T-helper 2 cell (primary cell): ENCODE results near the gene SERPINA4.
A peak's percentile ranks its signal among the peaks of the same experiment; 100 is the strongest.

ENCODE experiments used
- DNase-seq, 5 experiments: peaks; one replicate each; pipeline versions ENCODE4 v3.0.0 to v3.0.0-alpha.2; 2012 to 2022

SERPINA4 gene

GRCh38 chr14:94543449-94544124 is 17.7 kb upstream of the SERPINA4 start:
- no peak for DNase-seq

DNA sequence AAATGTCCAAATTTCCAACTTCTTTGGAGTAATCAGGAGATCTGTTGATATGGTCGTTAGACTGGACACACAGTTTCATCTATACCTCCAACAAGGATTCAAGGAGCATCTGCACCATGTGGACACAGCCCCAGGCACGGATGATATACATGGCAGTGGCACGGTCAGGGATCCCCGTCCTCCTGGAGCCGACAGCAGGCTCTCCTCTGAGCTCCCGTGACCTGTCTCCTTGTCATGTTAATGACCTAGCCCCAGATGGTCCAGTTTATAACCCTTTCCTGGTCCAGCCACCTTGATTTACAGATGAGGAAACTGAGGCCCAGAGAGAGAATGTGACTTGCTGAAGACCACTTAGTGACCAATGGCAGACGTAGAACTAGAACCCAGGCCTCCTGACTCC is 16.5 kb upstream of the SERPINA4 start:
- DNase-seq = no peak

DNA sequence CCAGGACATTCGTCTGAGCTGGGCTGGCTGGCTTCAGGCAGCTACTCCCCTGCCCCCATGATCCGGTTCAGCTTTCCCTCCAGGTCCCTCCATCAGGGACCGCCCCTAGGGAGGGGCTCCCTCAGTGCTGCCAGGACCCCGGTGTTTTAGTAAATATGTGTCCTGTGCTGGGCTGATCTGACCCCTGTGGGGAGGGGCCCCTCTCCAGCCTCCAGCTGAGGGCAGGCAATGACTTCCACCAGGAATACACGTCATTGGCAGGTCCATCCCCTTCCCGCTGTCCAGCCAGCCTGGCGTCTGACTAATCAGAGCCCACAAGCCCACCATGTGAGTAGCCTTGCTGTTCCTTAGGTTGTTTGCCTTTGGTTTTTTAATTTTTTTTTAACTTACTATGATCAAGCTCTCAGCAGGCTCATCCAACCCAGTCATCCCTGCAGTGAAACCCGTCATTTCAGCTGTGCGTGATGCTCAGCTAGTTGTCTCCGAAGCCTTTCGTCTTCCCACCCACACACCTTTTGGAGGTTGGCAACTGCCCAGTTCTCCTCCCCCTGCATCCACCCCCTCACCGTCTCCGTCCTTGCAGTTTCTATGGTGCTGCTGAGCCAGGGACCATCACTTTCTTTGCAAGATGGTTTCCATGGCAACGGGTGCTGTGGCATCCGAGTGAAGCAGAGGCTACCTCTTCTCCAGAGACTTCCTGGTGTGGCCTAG is 16.0 kb upstream of the SERPINA4 start:
- DNase-seq = no peak

DNA sequence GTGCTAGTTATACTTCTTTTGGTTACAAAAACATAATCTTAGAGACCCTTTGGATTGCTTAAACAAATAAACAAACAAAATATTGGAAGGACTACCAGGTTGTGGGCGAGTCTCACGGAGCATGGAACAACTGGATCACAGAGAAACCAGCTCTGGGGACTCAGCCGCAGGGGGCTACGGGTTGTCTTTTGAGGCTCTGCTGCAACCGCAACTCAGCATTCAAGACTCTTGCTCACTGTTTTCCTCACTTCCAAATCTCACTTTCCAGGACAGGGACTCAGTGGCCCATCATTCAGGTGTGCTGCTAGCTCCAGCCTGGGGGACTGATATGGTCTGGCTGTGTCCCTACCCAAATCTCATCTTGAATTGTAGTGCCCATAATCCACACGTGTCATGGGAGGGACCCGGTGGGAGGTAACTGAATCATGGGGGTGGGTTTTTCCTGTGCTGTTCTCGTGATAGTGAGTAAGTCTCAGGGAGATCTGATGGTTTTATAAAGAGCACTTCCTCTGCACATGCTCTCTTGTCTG is 14.0 kb upstream of the SERPINA4 start:
- DNase-seq = no peak

GRCh38 chr14:94547726-94548125 is 13.5 kb upstream of the SERPINA4 start:
- DNase-seq = no peak

GRCh38 chr14:94548131-94548998 is 12.9 kb upstream of the SERPINA4 start:
- no peak for DNase-seq

DNA sequence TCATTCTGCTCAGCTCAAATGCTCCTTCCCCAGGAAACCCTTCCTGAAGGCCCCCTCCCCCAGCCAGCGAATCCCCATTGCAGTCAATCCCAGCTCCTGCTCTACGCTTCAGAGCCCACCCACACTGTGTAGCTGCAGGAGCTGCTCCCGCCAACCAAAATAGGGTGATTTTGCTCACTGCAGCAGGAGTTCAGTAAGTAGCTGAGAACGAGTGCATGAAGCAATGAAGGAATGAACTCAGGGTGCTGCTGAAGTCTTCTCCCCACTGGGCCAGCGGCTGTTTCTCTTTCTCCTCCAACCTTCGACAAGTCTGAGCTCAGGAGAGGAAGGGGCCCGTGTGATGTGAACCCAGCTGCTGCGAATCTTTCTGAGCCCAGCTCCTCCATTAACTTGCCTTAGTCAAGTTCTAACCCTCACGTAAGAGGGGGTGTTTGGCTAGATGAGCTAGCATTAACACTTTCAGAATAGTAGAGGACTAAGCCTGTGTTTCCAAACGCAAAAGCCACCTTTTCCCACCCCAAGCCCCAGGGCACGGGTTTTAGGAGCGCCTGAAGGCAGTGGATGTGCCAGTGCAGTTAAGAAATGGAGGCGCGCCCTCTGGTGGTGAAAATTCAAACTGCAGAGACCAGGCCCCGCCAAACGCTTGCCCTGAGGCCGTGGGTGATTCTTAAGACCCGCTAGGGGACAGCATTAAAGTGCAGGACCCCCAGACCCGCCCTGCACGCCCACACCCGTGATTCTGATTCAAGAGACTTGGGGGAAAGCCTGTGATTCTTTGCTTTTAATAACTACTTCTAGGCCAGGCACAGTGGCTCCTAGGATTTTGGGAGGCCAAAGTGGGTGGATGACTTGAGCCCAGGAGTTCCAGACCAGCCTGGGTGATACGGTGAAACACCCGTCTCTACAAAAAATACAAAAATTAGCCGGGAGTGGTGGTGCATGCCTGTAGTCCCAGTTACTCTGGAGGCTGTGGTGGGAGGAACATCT is 11.9 kb upstream of the SERPINA4 start:
- DNase-seq = peak in 4 of 5 experiments; percentile 20 to 52 (median 28)

GRCh38 chr14:94550041-94550440 is 11.2 kb upstream of the SERPINA4 start:
- no peak for DNase-seq

DNA sequence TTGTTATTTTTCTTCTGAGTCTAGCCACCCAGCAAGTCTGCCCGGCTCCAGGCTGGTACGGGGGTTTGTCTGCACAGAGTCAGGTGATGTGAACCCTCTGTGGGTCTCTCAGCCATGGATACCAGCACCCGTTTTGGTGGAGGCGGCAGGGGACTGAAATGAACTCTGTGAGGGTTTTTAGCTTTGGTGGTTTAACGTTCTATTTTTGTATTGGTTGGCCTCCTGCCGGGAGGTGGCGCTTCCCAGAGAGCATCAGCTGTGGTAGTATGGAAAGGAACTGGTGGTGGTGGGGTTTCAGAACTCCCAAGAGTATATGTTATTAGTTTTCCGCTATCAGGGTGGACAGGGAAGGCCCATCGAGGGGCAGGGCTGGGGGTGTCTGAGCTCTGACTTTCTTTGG is 5.3 kb upstream of the SERPINA4 start:
- no peak for DNase-seq

DNA sequence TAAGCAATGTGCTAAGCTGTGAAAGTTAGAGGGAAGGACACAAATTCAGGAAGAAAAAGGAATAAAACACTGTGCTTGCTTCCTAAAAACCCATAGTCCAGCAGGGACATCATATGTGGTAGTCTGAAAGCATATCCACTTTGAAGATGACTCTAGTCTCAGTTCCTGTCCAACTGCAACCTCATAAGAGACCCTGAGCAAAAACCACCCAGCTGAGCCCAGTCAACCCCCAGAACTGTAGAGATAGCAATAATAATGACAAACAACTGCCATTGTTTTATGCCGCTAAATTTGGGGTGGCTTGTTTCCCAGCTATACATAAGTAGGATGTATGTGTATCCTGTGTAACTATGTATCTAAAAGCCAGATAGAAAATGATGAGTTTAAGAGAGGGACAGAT is 3.9 kb upstream of the SERPINA4 start:
- DNase-seq = no peak

GRCh38 chr14:94558842-94559241 is 2.4 kb upstream of the SERPINA4 start:
- no peak for DNase-seq

GRCh38 chr14:94559638-94560290 is 1.5 kb upstream of the SERPINA4 start:
- no peak for DNase-seq

DNA sequence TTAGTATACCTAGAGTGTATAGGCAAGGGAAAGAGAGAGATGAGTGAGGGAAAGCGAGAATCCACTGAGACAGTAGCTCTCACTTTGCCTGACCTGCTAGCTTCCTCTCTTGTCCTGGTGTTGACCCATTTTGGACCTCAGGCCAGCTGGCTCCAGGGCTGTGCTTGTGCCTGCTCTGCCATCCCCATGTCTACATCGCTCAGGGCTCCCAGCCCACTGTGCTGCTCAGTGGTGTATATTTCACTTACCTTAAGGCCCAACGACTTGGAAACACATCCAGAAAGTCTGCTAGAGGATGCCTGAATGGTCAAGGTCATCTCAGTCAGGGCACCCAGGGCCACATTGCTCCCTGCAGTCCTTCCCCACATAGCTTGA is 964 bp upstream of the SERPINA4 start:
- no peak for DNase-seq

DNA sequence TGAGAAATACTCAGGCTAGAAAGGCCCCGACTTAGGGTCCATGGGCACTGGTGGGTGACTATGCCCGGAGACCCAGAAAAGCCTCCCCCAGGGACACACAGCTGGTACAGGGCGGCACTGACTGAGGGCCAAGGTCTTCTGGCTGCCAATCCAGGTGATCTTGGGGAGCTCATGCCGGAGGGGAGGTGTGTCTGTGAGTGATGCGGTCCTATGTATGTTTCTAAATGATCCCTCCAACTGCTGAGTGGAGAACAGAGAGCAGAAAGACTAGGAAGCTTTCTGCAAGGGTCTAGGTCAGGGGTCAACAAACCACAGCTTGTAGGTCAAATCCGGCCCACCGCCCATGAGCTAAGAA is 391 bp downstream of the SERPINA4 start:
- no peak for DNase-seq

GRCh38 chr14:94562022-94562421 is 780 bp downstream of the SERPINA4 start:
- DNase-seq = no peak

- DNase-seq = no peak
These were observed 2.0 kb downstream of the SERPINA4 start for GRCh38 chr14:94562941-94563883.

GRCh38 chr14:94564381-94564780 is 3.1 kb downstream of the SERPINA4 start:
- no peak for DNase-seq

DNA sequence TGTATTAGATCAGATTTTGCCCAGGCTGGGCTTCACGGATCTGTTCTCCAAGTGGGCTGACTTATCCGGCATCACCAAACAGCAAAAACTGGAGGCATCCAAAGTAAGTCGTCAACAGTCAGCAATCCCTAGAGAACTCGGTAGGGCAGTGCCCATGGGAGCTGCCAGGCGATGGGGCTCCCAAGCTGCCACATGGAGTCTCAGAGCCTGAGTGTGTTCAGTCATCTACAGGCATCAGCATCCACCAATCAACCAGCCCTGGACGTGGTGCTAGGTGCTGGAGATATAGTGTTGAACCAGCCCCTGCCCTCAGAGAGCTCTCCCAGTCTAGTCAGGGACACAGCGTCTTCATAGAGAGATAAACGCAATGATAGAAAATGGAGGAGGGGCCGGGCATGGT is 6.9 kb downstream of the SERPINA4 start:
- no peak for DNase-seq

DNA sequence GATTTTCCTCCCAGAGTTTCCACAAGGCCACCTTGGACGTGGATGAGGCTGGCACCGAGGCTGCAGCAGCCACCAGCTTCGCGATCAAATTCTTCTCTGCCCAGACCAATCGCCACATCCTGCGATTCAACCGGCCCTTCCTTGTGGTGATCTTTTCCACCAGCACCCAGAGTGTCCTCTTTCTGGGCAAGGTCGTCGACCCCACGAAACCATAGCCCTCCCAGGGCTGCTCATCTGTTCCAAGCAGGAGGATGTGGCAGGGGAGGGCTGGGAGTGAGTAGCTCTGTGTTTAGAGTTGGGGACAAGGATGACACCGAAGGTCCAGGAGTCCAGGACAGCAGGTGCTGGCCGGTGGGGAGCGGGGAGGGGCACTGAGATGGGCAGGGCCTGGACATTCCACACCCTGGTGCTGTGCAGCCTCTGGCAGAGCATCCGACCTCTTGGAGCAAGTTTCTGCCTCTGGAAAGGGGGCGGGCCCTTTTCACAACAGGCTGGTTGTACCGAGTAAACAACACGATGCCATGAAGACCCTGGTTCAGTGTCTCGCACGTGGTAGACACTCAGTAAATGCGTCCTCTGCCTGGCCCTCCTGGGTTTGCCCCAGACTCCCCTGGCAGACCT is 8.2 kb downstream of the SERPINA4 start:
- DNase-seq = no peak

GRCh38 chr14:94570002-94570400 is 8.8 kb downstream of the SERPINA4 start:
- no peak for DNase-seq
